A549 treated with Hydrocortisone at 1 μM for 4 hours (cell line): ENCODE results near the gene RGS16. TPM values are rescaled to one million over a fixed set of nuclear protein-coding genes. Genes with fewer than 3 reads are reported as not detected.

Experiments
- total RNA-seq: library from RNA; stranded (reverse); fragments of 200-300 nt; extraction: Qiagen RNA extraction; gene quantifications from 5 replicates; pipeline ENCODE4 v1.2.3, GENCODE V29; 2022

Gene RGS16, protein sequence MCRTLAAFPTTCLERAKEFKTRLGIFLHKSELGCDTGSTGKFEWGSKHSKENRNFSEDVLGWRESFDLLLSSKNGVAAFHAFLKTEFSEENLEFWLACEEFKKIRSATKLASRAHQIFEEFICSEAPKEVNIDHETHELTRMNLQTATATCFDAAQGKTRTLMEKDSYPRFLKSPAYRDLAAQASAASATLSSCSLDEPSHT
- total RNA-seq = 0.18 to 0.45 TPM (median 0.24 TPM) in 5 replicates

GRCh38 chr1:182604175-182605164 lies at the start of gene RGS16:
Gene RGS16, minus strand, starts transcription at chr1:182604389. Its CDS starts 130 bp downstream, at chr1:182604259.

DNA sequence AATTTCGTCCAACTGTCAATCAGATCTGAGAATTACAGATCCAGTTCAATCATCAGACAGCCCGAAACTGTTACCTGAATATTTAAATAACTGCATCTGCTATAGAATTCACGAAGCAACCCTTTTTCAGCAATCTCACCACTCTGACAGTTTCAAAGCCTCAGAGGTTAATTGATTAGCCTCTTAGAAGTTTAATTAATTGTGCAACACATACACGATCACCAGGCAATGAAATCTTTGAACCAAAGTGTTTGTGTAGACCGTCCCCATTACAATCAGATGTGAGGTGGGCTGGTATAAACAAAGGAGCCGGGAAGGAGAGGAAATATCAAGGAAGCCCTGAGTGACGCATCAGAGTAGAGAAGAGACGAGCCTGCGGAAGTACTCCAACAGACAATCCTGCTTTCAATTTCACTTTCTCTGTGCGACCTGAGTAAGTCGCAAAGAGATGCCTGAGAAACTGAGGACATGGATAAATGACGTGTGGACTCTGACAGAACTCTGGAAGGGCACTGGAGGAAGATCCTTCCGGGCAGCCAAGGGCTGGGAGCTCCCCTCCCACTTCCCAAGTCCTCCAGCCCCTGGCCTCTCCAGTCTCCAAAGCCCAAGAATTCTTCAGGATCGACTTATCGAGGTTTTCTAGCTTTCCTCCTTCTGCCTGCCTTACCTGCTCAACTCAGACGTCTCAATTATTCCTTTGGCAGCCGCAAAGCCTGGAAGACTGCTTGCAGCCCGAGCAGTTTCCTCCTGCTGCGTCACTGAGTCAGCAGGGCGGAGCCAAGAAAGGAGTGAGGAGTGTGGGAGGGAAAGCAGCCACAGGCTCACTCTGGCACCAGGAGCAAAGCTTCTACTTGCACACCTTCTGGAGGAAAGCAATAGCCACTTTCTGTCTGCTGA lies 15.4 kb downstream of the RGS16 start, which contains the start of gene RNASEL:
Gene RNASEL (minus strand): TSS at position 757 of the 897 bp plus-strand sequence. CDS start 2,450 bp downstream, outside the sequence.

Other genes with a start within 250 kb of the RGS16 start
- 22.5 to 28.3 TPM (median 23.8 TPM) in 5 replicates for gene GLUL, start 212.6 kb downstream of the RGS16 start, total RNA-seq
- gene TEDDM1, start 203.7 kb downstream of the RGS16 start, total RNA-seq = not detected in 5 replicates
- gene RGSL1, start 154.2 kb downstream of the RGS16 start, total RNA-seq = not detected in 5 replicates
- gene RNASEL, start 15.1 kb downstream of the RGS16 start, total RNA-seq = 1.4 to 2.8 TPM (median 1.8 TPM) in 5 replicates
- not detected in 5 replicates for gene RGS8, start 80.2 kb upstream of the RGS16 start, total RNA-seq
- gene NPL, start 185.4 kb upstream of the RGS16 start, total RNA-seq = 0.57 to 1.2 TPM (median 0.83 TPM) in 5 replicates
- 149 to 206 TPM (median 156 TPM) in 5 replicates for gene DHX9, start 235.0 kb upstream of the RGS16 start, total RNA-seq